ENCODE results near the gene CUX1. TPM values are rescaled to one million over a fixed set of nuclear protein-coding genes. Genes with fewer than 3 reads are reported as not detected.

Gene CUX1
- total RNA-seq, 4 donors from 2014 or later, result 40.0 to 55.9 (median 47.3) TPM

- DNase-seq, result no peak
- H3K9me3 ChIP-seq, result no peaks in the 10 kb centered on the region
- 89% methylated on average over 3 of the region's 8 CpGs; no CpG with 5 or more reads in 1 of the 2 donors for WGBS, 2 donors
- no peak for TF ChIP-seq POLR2A (IDR thresholded peaks at IDR 0.05)
- TF ChIP-seq, protein P1, sequence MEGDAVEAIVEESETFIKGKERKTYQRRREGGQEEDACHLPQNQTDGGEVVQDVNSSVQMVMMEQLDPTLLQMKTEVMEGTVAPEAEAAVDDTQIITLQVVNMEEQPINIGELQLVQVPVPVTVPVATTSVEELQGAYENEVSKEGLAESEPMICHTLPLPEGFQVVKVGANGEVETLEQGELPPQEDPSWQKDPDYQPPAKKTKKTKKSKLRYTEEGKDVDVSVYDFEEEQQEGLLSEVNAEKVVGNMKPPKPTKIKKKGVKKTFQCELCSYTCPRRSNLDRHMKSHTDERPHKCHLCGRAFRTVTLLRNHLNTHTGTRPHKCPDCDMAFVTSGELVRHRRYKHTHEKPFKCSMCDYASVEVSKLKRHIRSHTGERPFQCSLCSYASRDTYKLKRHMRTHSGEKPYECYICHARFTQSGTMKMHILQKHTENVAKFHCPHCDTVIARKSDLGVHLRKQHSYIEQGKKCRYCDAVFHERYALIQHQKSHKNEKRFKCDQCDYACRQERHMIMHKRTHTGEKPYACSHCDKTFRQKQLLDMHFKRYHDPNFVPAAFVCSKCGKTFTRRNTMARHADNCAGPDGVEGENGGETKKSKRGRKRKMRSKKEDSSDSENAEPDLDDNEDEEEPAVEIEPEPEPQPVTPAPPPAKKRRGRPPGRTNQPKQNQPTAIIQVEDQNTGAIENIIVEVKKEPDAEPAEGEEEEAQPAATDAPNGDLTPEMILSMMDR (IDR thresholded peaks at IDR 0.05), result no peak
- H3K4me1 ChIP-seq, result no peaks in the 10 kb centered on the region
- no peaks in the 10 kb centered on the region for H3K27me3 ChIP-seq
- intact Hi-C loops (cut with DNase I), result no loop called here
- H3K27ac ChIP-seq, result no peak overlapping the region
- peaks cover 0 to 83% (median 4%) of the 10 kb centered on the region in 3 donors for H3K36me3 ChIP-seq
- H3K4me3 ChIP-seq, result no peak overlapping the region
These were observed 424.0 kb downstream of the CUX1 start for GRCh38 chr7:102241431-102241830.

DNA sequence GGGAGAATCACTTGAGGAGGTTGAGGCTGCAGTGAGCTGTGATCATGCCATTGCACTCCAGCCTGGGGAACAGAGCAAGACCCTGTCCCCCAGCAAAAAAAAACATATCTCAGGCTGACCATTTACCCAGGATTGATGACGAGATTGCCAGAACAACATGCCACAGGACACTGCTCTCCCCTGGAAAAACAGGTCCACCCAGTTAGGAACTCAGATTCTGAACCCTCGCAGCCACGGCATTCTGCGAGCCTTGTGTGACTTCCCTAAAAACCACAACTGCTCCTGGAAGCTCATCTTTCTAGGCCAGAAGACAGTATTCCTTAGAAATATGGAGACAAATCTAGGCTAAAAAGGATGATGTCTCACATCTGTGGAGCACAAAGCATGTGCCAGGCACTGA, 427.2 kb downstream of the CUX1 start:
- Histone ChIP-seq H3K4me1 (no peaks in the 10 kb centered on the region), H3K36me3 (peaks cover 0 to 93% (median 4%) of the 10 kb centered on the region in 3 donors), H3K4me3 (no peak overlapping the region), H3K27ac (no peak overlapping the region), H3K9me3 (no peaks in the 10 kb centered on the region), H3K27me3 (no peaks in the 10 kb centered on the region)
- TF ChIP-seq, protein P1 (IDR thresholded peaks at IDR 0.05), result no peak
- no peak for TF ChIP-seq POLR2A (IDR thresholded peaks at IDR 0.05)
- no peak for DNase-seq
- intact Hi-C loops (cut with DNase I), result no loop called here
- 70 to 80% methylated on average over 1 to 4 of the region's 4 CpGs for WGBS, 2 donors

DNA sequence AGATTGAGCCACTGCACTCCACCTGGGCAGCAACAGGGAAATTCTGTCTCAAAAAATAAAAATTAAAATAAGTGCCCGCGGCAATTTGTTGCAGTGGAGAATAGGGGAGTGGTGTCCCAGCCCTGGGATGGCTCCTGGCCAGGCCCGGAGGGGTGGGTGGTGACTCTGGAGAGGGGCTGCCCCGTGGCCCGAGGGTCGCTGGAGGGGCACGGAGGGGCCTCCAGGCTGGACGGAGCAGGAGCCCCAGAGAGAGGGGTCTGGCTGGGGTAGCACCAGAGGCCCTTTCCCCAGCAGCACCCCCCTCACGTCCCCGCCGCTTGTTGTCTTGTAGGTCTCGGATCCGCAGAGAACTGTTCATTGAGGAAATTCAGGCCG, 430.6 kb downstream of the CUX1 start:
- Histone ChIP-seq H3K36me3 (peaks cover 0 to 73% (median 0%) of the 10 kb centered on the region in 3 donors), H3K27ac (no peak overlapping the region), H3K4me3 (no peak overlapping the region), H3K4me1 (no peaks in the 10 kb centered on the region), H3K9me3 (no peaks in the 10 kb centered on the region), H3K27me3 (no peaks in the 10 kb centered on the region)
- TF ChIP-seq POLR2A (IDR thresholded peaks at IDR 0.05), result no peak
- TF ChIP-seq, protein P1 (IDR thresholded peaks at IDR 0.05), result no peak
- no peak for DNase-seq
- intact Hi-C loops (cut with DNase I), result no loop called here
- 90 to 100% methylated on average over 2 to 7 of the region's 14 CpGs for whole genome bisulfite sequencing, 2 donors

GRCh38 chr7:102248456-102249395, 431.3 kb downstream of the CUX1 start:
- H3K27ac ChIP-seq, result no peak overlapping the region
- H3K9me3 ChIP-seq, result no peaks in the 10 kb centered on the region
- peaks cover 0 to 71% (median 0%) of the 10 kb centered on the region in 3 donors for H3K36me3 ChIP-seq
- intact Hi-C loops (cut with DNase I), result no loop called here
- 96 to 100% methylated on average over 1 to 25 of the region's 117 CpGs for WGBS, 2 donors
- no peak for DNase-seq
- no peak overlapping the region for H3K4me3 ChIP-seq
- H3K27me3 ChIP-seq, result no peaks in the 10 kb centered on the region
- TF ChIP-seq POLR2A (IDR thresholded peaks at IDR 0.05), result no peak
- TF ChIP-seq, protein P1 (IDR thresholded peaks at IDR 0.05), result no peak
- no peaks in the 10 kb centered on the region for H3K4me1 ChIP-seq

Measured in esophagus squamous epithelium (tissue), 5 donors.